HG03025 (cell line): Measurements from ENCODE around the gene HEPN1.
"Not testable (repeated sequence)": the region's sequence is repeated elsewhere in the genome, so short reads cannot be mapped to it uniquely, and the experiment has no call there.

Experiments
- ATAC-seq: cut with Tn5 transposase; IDR thresholded peaks from one replicate; pipeline ENCODE4 v1.9.1; 2021; ENCODE audit warnings: mild to moderate bottlenecking, moderate library complexity; ENCODE audit not compliant: unreplicated experiment, low FRiP score

The HEPN1 gene

DNA sequence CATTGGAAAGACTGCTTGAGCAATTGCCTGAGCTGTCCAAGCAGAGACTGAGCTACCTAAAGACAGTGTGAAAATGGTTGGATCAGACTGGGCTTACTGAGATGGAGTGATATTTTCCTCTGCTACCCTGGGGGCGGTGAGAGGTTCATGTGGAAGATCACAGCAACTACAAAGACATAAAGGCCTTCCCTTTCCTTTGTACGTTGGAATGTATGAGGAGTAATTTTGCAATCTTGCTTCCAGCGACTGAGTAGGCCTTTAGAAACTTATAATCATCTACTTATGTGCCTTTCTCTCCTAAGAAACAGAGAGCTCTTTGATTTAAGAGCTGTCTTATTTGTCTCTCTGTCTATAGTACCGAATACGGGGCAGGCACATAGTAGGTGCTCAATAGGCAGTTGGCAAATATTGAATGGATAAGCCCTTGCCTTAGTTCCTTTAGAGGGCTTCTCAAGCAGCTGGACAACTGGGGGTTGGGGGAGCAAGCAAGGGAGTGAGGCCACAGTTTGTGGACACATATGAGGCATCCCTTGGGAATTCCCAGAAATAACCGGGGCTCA is 19.2 kb downstream of the HEPN1 start:
- no peak for ATAC-seq

DNA sequence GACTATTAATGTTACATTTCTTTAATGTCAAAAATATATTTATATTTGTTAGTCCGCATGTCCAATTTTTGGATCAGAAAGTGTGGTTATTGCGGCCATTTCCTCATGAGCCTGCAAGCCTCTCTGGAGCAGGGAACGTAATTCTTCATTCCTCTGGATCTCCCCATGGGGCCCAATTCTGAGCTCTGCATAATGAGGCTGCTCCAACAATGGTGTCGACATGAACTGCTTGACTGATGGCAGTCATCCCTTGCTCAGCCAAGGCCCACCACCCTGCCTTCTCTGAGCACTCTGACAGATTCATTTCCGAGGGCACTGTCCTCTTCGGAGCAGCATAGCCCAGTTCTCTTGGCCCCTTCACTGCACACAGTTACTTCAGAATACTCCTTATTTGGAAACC is 19.9 kb downstream of the HEPN1 start:
- no peak for ATAC-seq

GRCh38 chr11:124941703-124942102 is 22.7 kb downstream of the HEPN1 start:
- ATAC-seq: no peak

- ATAC-seq: no peak
These were observed 23.6 kb downstream of the HEPN1 start for GRCh38 chr11:124942466-124943253.

- ATAC-seq: no peak
These were observed 24.2 kb downstream of the HEPN1 start for GRCh38 chr11:124943254-124943616.

- no peak for ATAC-seq
These were observed 24.7 kb downstream of the HEPN1 start for GRCh38 chr11:124943741-124944140.

- no peak for ATAC-seq
These were observed 25.5 kb downstream of the HEPN1 start for GRCh38 chr11:124944565-124944964.

- ATAC-seq: no peak
These were observed 26.8 kb downstream of the HEPN1 start for GRCh38 chr11:124945826-124946225.

- no peak for ATAC-seq
These were observed 27.7 kb downstream of the HEPN1 start for GRCh38 chr11:124946735-124947141.

- no peak for ATAC-seq
These were observed 31.7 kb downstream of the HEPN1 start for GRCh38 chr11:124950601-124951330.

DNA sequence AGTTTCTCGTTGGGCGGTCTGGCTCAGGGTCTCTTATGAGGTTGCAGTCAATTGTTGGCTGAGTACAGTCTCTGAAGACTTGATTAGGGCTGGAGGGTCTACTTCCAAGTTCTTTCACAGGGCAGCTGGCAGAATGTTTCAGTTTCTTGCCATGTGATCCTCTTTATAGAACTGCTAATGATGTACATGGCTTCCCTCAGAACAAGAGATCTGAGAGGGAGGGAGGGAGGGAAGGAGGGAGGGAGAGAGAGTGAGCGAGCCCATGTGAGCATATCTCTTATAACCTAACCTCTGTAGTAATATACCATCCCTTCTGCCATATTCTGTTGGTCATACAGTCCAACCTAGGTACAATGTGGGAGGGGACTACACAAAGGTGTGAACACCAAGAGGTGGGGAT is 32.3 kb downstream of the HEPN1 start:
- ATAC-seq: no peak

- peak; percentile 100 for ATAC-seq
These were observed 34.9 kb downstream of the HEPN1 start, which contains the start of gene CCDC15 for GRCh38 chr11:124953753-124954589. TSS of gene CCDC15 (plus strand) at chr11:124954202. CDS start at chr11:124954733, 531 bp downstream.

DNA sequence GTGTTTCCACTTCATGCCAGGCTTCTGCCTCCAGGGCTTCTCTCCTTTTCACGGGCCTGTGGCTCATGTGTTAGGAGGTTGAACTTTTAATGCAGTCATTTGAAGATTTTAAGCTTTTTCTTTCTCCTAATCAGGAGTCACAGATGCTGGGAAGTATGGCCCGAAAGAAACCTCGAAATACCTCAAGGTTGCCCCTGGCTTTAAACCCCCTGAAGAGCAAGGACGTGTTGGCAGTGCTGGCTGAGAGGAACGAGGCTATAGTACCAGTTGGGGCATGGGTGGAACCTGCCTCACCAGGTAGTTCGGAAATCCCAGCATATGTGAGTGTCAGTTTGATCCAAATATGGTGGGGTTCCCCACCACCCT is 35.5 kb downstream of the HEPN1 start:
- ATAC-seq: no peak

- no peak for ATAC-seq
These were observed 36.0 kb downstream of the HEPN1 start for GRCh38 chr11:124955035-124955434.

GRCh38 chr11:124961972-124962609 is 43.0 kb downstream of the HEPN1 start:
- ATAC-seq: peak; percentile 72

DNA sequence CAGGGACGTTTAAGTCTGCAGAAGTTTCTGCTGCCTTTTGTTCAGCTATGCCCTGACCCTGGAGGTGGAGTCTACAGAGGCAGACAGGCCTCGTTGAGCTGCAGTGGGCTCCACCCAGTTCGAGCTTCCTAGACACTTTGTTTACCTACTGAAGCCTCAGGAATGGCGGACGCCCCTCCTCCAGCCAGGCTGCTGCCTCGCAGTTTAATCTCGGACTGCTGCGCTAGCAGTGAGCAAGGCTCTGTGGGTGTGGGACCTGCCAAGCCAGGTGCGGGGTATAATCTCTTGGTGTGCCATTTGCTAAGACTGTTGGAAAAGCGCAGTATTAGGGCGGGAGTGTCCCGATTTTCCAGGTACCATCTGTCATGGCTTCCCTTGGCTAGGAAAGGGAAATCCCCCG is 49.1 kb downstream of the HEPN1 start:
- not testable (repeated sequence) for ATAC-seq
